Activated CD8-positive, alpha-beta memory T cell treated with anti-CD3 and anti-CD28 coated beads, Interleukin-2, amount 50 U/mL, for 1 hour (primary cell): Measurements from ENCODE around the gene CC2D1A.

ENCODE experiments used
- DNase-seq: peaks from one replicate; pipeline ENCODE4 v3.0.0-alpha.2; 2020; ENCODE audit errors: extremely low read depth

The CC2D1A gene

GRCh38 chr19:13905634-13906520, at the start of gene CC2D1A, which contains the start of gene BRME1:
Gene CC2D1A (plus strand): TSS chr19:13906201. CDS start chr19:13906442, 241 bp downstream.
Gene BRME1 (minus strand): TSS chr19:13906117. CDS start chr19:13904892, 1,225 bp downstream.
- peak; percentile 79 for DNase-seq

- no peak for DNase-seq
Measured at GRCh38 chr19:13856497-13856896, 49.5 kb upstream of the CC2D1A start.

- DNase-seq = no peak
Measured at GRCh38 chr19:13859361-13859880, 46.6 kb upstream of the CC2D1A start.

- DNase-seq = no peak
Measured at GRCh38 chr19:13860679-13861391, 45.2 kb upstream of the CC2D1A start.

- no peak for DNase-seq
Measured at GRCh38 chr19:13861392-13861713, 44.6 kb upstream of the CC2D1A start.

GRCh38 chr19:13861714-13862531, 44.1 kb upstream of the CC2D1A start:
- DNase-seq = peak; percentile 75

- no peak for DNase-seq
Measured at GRCh38 chr19:13864046-13864666, 41.8 kb upstream of the CC2D1A start.

- DNase-seq = no peak
Measured at GRCh38 chr19:13864667-13865570, 41.1 kb upstream of the CC2D1A start.

GRCh38 chr19:13865571-13866462, 40.2 kb upstream of the CC2D1A start:
- no peak for DNase-seq

GRCh38 chr19:13866463-13867046, 39.4 kb upstream of the CC2D1A start:
- no peak for DNase-seq

- no peak for DNase-seq
Measured at GRCh38 chr19:13868663-13869062, 37.3 kb upstream of the CC2D1A start.

- DNase-seq = no peak
Measured at GRCh38 chr19:13869281-13869680, 36.7 kb upstream of the CC2D1A start.

GRCh38 chr19:13870873-13871272, 35.1 kb upstream of the CC2D1A start:
- no peak for DNase-seq

- DNase-seq = no peak
Measured at GRCh38 chr19:13872339-13872694, 33.7 kb upstream of the CC2D1A start.

GRCh38 chr19:13872695-13873389, 33.2 kb upstream of the CC2D1A start:
- no peak for DNase-seq

- DNase-seq = no peak
Measured at GRCh38 chr19:13873834-13874515, 32.0 kb upstream of the CC2D1A start.

- DNase-seq = no peak
Measured at GRCh38 chr19:13875824-13876223, 30.2 kb upstream of the CC2D1A start.

- DNase-seq = no peak
Measured at GRCh38 chr19:13876834-13877233, 29.2 kb upstream of the CC2D1A start, which contains the start of gene NANOS3. Gene NANOS3 (plus strand): TSS chr19:13877134. CDS start chr19:13877249, 115 bp downstream.
